ENCODE measurements around the gene BCL2.

- TF ChIP-seq, protein P1, sequence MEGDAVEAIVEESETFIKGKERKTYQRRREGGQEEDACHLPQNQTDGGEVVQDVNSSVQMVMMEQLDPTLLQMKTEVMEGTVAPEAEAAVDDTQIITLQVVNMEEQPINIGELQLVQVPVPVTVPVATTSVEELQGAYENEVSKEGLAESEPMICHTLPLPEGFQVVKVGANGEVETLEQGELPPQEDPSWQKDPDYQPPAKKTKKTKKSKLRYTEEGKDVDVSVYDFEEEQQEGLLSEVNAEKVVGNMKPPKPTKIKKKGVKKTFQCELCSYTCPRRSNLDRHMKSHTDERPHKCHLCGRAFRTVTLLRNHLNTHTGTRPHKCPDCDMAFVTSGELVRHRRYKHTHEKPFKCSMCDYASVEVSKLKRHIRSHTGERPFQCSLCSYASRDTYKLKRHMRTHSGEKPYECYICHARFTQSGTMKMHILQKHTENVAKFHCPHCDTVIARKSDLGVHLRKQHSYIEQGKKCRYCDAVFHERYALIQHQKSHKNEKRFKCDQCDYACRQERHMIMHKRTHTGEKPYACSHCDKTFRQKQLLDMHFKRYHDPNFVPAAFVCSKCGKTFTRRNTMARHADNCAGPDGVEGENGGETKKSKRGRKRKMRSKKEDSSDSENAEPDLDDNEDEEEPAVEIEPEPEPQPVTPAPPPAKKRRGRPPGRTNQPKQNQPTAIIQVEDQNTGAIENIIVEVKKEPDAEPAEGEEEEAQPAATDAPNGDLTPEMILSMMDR (IDR thresholded peaks at IDR 0.05): no peak
- no peak for TF ChIP-seq POLR2A (IDR thresholded peaks at IDR 0.05)
- TF ChIP-seq POLR2AphosphoS5 (IDR thresholded peaks at IDR 0.05): no peak
Observed at GRCh38 chr18:63318889-63319382, 633 bp downstream of the BCL2 start.

Measured in sigmoid colon (tissue), 4 donors.